Effector memory CD8-positive, alpha-beta T cell (primary cell): ENCODE data around the gene RNF2.

ENCODE experiments used
- ATAC-seq: fragments of 150-1000 bp; cut with Tn5 transposase; replicated peaks from 2 replicates; pipeline ENCODE4 v1.10.0; 2021; ENCODE audit warnings: mild to moderate bottlenecking, moderate library complexity
- DNase-seq, 3 experiments: peaks; one replicate each; pipeline ENCODE4 v3.0.0; 2021
- H3K27ac Mint-ChIP-seq, 2 donors: one replicate each; pipeline ENCODE4 v1.8.0; 2022; ENCODE audit warnings: mild to moderate bottlenecking in 2 of 2, mixed read lengths in 2 of 2, moderate library complexity in 2 of 2
- H3K27me3 Mint-ChIP-seq, 2 donors: one replicate each; pipeline ENCODE4 v1.8.0; 2022; ENCODE audit warnings: mixed read lengths in 2 of 2
- H3K36me3 Mint-ChIP-seq: one replicate; pipeline ENCODE4 v1.8.0; 2022; ENCODE audit warnings: mild to moderate bottlenecking, moderate library complexity, mixed read lengths; ENCODE audit not compliant: insufficient read depth
- H3K4me1 Mint-ChIP-seq, 2 donors: one replicate each; pipeline ENCODE4 v1.8.0; 2022; ENCODE audit warnings: low read depth in 2 of 2, mixed read lengths in 2 of 2
- H3K4me3 Mint-ChIP-seq, 2 donors: one replicate each; pipeline ENCODE4 v1.8.0; 2022; ENCODE audit warnings: mild to moderate bottlenecking in 2 of 2, mixed read lengths in 2 of 2, moderate library complexity in 2 of 2
- H3K9me3 Mint-ChIP-seq, 2 donors: one replicate each; pipeline ENCODE4 v1.8.0; 2022; ENCODE audit warnings: mixed read lengths in 2 of 2

The RNF2 gene

GRCh38 chr1:185038813-185039376, 6.5 kb upstream of the RNF2 start:
- Mint-ChIP-seq H3K4me3 (no peak overlapping the region), H3K4me1 (no peaks in the 10 kb centered on the region), H3K27me3 (no peaks in the 10 kb centered on the region), H3K27ac (peak overlapping the region in 1 of 2 donors; percentile 69), H3K9me3 (no peaks in the 10 kb centered on the region), H3K36me3 (no peaks in the 10 kb centered on the region)
- DNase-seq = no peak
- ATAC-seq = no peak

- Mint-ChIP-seq H3K27me3 (no peaks in the 10 kb centered on the region), H3K27ac (no peak overlapping the region), H3K4me1 (peaks cover 5 to 8% of the 10 kb centered on the region in 2 donors), H3K36me3 (peaks cover 1% of the 10 kb centered on the region), H3K4me3 (no peak overlapping the region), H3K9me3 (no peaks in the 10 kb centered on the region)
- ATAC-seq (no peak), DNase-seq (no peak)
Measured at GRCh38 chr1:185039726-185040407, 5.5 kb upstream of the RNF2 start.

GRCh38 chr1:185040408-185040735, 5.0 kb upstream of the RNF2 start:
- DNase-seq = no peak
- no peaks in the 10 kb centered on the region for H3K9me3 Mint-ChIP-seq
- H3K4me1 Mint-ChIP-seq = peaks cover 5 to 10% of the 10 kb centered on the region in 2 donors
- H3K4me3 Mint-ChIP-seq = no peak overlapping the region
- no peak for ATAC-seq
- H3K27me3 Mint-ChIP-seq = no peaks in the 10 kb centered on the region
- peak overlapping the region in 1 of 2 donors; percentile 29 for H3K27ac Mint-ChIP-seq
- H3K36me3 Mint-ChIP-seq = peaks cover 6% of the 10 kb centered on the region

- H3K9me3 Mint-ChIP-seq = no peaks in the 10 kb centered on the region
- H3K36me3 Mint-ChIP-seq = peaks cover 9% of the 10 kb centered on the region
- peak overlapping the region in 1 of 2 donors; percentile 15 for H3K27ac Mint-ChIP-seq
- no peak for ATAC-seq
- H3K27me3 Mint-ChIP-seq = no peaks in the 10 kb centered on the region
- H3K4me3 Mint-ChIP-seq = no peak overlapping the region
- H3K4me1 Mint-ChIP-seq = peaks cover 14 to 19% of the 10 kb centered on the region in 2 donors
- no peak for DNase-seq
Measured at GRCh38 chr1:185041742-185042141, 3.6 kb upstream of the RNF2 start.

- DNase-seq (no peak), ATAC-seq (no peak)
- Mint-ChIP-seq H3K4me3 (no peak overlapping the region), H3K27ac (peak overlapping the region in 1 of 2 donors; percentile 15), H3K4me1 (peaks cover 17 to 26% of the 10 kb centered on the region in 2 donors), H3K36me3 (peaks cover 9% of the 10 kb centered on the region), H3K27me3 (no peaks in the 10 kb centered on the region), H3K9me3 (no peaks in the 10 kb centered on the region)
Measured at GRCh38 chr1:185042737-185043136, 2.6 kb upstream of the RNF2 start.

GRCh38 chr1:185044387-185044786, 971 bp upstream of the RNF2 start:
- H3K36me3 Mint-ChIP-seq = peaks cover 13% of the 10 kb centered on the region
- H3K4me3 Mint-ChIP-seq = peak overlapping the region; percentile 83 to 94
- H3K4me1 Mint-ChIP-seq = peaks cover 25 to 31% of the 10 kb centered on the region in 2 donors
- no peaks in the 10 kb centered on the region for H3K9me3 Mint-ChIP-seq
- no peak for DNase-seq
- H3K27ac Mint-ChIP-seq = peak overlapping the region; percentile 92 to 94
- ATAC-seq = no peak
- H3K27me3 Mint-ChIP-seq = no peaks in the 10 kb centered on the region

GRCh38 chr1:185045814-185046492, 595 bp downstream of the RNF2 start:
- H3K36me3 Mint-ChIP-seq = peaks cover 13% of the 10 kb centered on the region
- DNase-seq = peak in 1 of 3 experiments; percentile 10
- H3K27ac Mint-ChIP-seq = peak overlapping the region; percentile 92 to 94
- no peaks in the 10 kb centered on the region for H3K27me3 Mint-ChIP-seq
- H3K9me3 Mint-ChIP-seq = no peaks in the 10 kb centered on the region
- H3K4me1 Mint-ChIP-seq = peaks cover 28 to 45% of the 10 kb centered on the region in 2 donors
- peak overlapping the region; percentile 83 to 94 for H3K4me3 Mint-ChIP-seq
- ATAC-seq = peak; percentile 14

- H3K9me3 Mint-ChIP-seq = no peaks in the 10 kb centered on the region
- H3K4me3 Mint-ChIP-seq = peak overlapping the region; percentile 83 to 94
- no peaks in the 10 kb centered on the region for H3K27me3 Mint-ChIP-seq
- peak overlapping the region; percentile 92 to 94 for H3K27ac Mint-ChIP-seq
- DNase-seq (no peak), ATAC-seq (no peak)
- peaks cover 30 to 49% of the 10 kb centered on the region in 2 donors for H3K4me1 Mint-ChIP-seq
- peaks cover 13% of the 10 kb centered on the region for H3K36me3 Mint-ChIP-seq
Measured at GRCh38 chr1:185046668-185047067, 1.3 kb downstream of the RNF2 start.

GRCh38 chr1:185049670-185050069, 4.3 kb downstream of the RNF2 start:
- Mint-ChIP-seq H3K36me3 (peaks cover 17% of the 10 kb centered on the region), H3K9me3 (no peaks in the 10 kb centered on the region), H3K4me3 (no peak overlapping the region), H3K27ac (peak overlapping the region in 1 of 2 donors; percentile 9), H3K4me1 (peaks cover 31 to 49% of the 10 kb centered on the region in 2 donors), H3K27me3 (no peaks in the 10 kb centered on the region)
- DNase-seq (no peak), ATAC-seq (no peak)

GRCh38 chr1:185050823-185051451, 5.6 kb downstream of the RNF2 start:
- DNase-seq (no peak), ATAC-seq (no peak)
- H3K27me3 Mint-ChIP-seq = no peaks in the 10 kb centered on the region
- peaks cover 32 to 54% of the 10 kb centered on the region in 2 donors for H3K4me1 Mint-ChIP-seq
- H3K9me3 Mint-ChIP-seq = no peaks in the 10 kb centered on the region
- H3K36me3 Mint-ChIP-seq = peaks cover 14% of the 10 kb centered on the region
- H3K27ac Mint-ChIP-seq = no peak overlapping the region
- no peak overlapping the region for H3K4me3 Mint-ChIP-seq

GRCh38 chr1:185053204-185053603, 7.8 kb downstream of the RNF2 start:
- ATAC-seq (no peak), DNase-seq (no peak)
- Mint-ChIP-seq H3K4me3 (no peak overlapping the region), H3K9me3 (no peaks in the 10 kb centered on the region), H3K27ac (peak overlapping the region; percentile 33 to 35), H3K27me3 (no peaks in the 10 kb centered on the region), H3K36me3 (peaks cover 16% of the 10 kb centered on the region), H3K4me1 (peaks cover 27 to 41% of the 10 kb centered on the region in 2 donors)

GRCh38 chr1:185054365-185055060, 9.2 kb downstream of the RNF2 start:
- no peak for ATAC-seq
- H3K27me3 Mint-ChIP-seq = no peaks in the 10 kb centered on the region
- H3K9me3 Mint-ChIP-seq = no peaks in the 10 kb centered on the region
- DNase-seq = no peak
- H3K4me3 Mint-ChIP-seq = no peak overlapping the region
- H3K27ac Mint-ChIP-seq = no peak overlapping the region
- H3K36me3 Mint-ChIP-seq = peaks cover 12% of the 10 kb centered on the region
- H3K4me1 Mint-ChIP-seq = peaks cover 21 to 45% of the 10 kb centered on the region in 2 donors

GRCh38 chr1:185058110-185058509, 12.8 kb downstream of the RNF2 start:
- Mint-ChIP-seq H3K9me3 (no peaks in the 10 kb centered on the region), H3K27me3 (no peaks in the 10 kb centered on the region), H3K4me3 (no peak overlapping the region), H3K27ac (peak overlapping the region in 1 of 2 donors; percentile 15), H3K4me1 (peaks cover 34 to 53% of the 10 kb centered on the region in 2 donors), H3K36me3 (peaks cover 12% of the 10 kb centered on the region)
- ATAC-seq (no peak), DNase-seq (no peak)
